ENCODE data around the gene LACTBL1.

GRCh38 chr1:22914633-22915217, 57.9 kb downstream of the LACTBL1 start:
- peak; percentile 45 to 57 (median 56) for TF ChIP-seq CTCF (IDR thresholded peaks at IDR 0.05; ENCODE audit: control extremely low read depth in 1 of 3, insufficient read depth in 1 of 3, low read depth in 1 of 3, low read length in 3 of 3)
- TF ChIP-seq RXRA (IDR thresholded peaks at IDR 0.05; ENCODE audit: insufficient read depth, low read depth, low read length), result no peak
- TF ChIP-seq RAD21 (IDR thresholded peaks at IDR 0.05 in 1 of 2, conservative IDR thresholded peaks at IDR 0.05 in 1 of 2; ENCODE audit: low read depth in 2 of 2, low read length in 2 of 2), result peak; percentile 58 to 74
- TF ChIP-seq POLR2AphosphoS5 (IDR thresholded peaks at IDR 0.05; ENCODE audit: low read depth, low read length), result no peak
- TF ChIP-seq POLR2A (IDR thresholded peaks at IDR 0.05; ENCODE audit: control extremely low read depth in 1 of 2, low read depth in 2 of 2, low read length in 2 of 2), result no peak
- TF ChIP-seq CBX8 (IDR thresholded peaks at IDR 0.05; ENCODE audit: borderline replicate concordance, low read depth, low read length), result no peak
- no peak for TF ChIP-seq EP300 (IDR thresholded peaks at IDR 0.05; ENCODE audit: borderline replicate concordance in 1 of 2, low read depth in 2 of 2, low read length in 2 of 2)
- no peak for TF ChIP-seq SRF (IDR thresholded peaks at IDR 0.05; ENCODE audit: low read depth, low read length)
- no peak for TF ChIP-seq TAF1 (IDR thresholded peaks at IDR 0.05; ENCODE audit: low read depth, low read length)
- no peak for TF ChIP-seq USF2 (IDR thresholded peaks at IDR 0.05; ENCODE audit: low read length)
- TF ChIP-seq ATF2 (IDR thresholded peaks at IDR 0.05; ENCODE audit: low read length), result no peak
- TF ChIP-seq SUZ12 (IDR thresholded peaks at IDR 0.05; ENCODE audit: low read length), result no peak
- TF ChIP-seq JUND (IDR thresholded peaks at IDR 0.05; ENCODE audit: low read length), result no peak

All from H1 (cell line).